ENCODE data around the gene MEFV.
A peak's percentile ranks its signal among the peaks of the same experiment; 100 is the strongest.

Gene MEFV

DNA sequence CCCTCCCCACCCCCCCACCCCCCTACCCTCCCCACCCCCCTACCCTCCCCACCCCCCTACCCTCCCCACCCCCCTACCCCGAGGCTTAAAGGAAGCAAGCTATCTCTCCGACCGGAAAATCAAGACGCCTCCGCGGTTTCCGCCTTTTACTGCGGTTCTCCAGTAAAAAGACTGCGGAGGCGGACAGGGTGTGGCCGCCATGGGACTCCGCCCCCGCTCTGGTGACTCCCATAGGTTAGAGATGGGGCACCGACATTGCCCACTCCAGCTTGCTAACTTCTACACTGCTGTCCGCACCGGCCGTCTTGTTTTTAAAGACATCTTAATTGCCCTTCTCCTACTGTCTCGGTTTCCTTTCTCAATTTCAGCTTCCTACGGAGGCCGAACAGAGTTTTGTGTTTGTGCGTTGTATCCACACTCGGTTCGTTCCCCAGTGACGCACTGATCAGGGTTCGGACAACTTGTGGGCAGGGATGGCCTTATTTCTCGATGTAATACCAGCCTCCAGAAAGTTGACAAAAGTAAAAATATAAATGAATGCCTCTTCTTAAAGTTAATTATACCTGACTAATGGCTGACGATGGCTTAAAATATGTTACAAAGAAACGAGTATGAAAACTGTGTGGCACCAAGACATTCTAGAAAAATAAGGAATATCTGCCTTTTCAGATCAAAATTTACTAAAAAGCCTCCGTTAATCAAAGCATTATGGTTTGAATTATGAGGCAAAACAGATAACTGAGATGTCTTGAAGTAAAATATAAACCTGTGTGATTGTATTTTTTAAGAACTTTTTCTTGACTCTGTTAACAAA lies 20.4 kb downstream of the MEFV start:
- H3K4me3 ChIP-seq (ENCODE audit: low read depth, low read length) = peak overlapping the region; percentile 8

DNA sequence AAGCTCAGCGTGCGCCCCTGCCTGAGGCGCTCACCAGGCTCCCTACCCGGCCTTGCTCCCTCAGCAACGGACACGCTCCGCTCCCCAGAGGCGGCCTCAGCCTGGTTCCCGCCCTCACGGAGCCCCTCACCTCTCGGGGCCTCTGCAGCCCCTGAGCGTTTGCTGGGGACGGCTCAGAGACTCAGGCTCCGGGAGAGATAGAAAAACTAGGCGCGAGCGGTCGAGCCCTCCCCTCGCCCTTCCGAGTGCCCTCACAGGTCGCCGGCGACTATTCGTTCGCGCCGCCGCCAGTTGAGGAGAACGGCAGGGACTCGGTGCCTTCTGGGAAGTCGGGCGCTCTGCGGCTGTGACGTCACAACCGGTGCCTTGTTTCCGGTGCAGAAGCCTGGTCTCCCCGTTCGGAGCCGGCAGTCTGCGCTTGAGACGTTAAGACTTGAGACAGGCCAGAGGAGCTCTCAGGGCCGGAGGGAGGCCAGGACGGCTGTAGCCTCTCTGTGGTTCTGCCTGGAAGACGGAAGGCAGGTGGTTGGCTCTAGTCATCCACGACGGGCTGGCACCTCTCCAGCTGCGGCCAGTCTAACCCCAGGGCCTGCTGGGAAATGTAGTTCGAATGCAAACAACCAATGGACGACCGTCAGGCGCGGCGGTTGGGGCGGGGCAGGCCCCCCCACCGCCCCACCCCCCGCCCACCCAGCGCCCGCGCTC lies 21.4 kb downstream of the MEFV start, which contains the start of gene ZNF200:
Gene ZNF200, minus strand, starts transcription at position 302 of the 705 bp plus-strand sequence. CDS start 1,403 bp downstream, outside the sequence.
- Histone ChIP-seq H3K36me3 (ENCODE audit: control insufficient read depth, insufficient read depth, low read length) (peaks cover 16% of the 10 kb centered on the region), H3K4me1 (ENCODE audit: control insufficient read depth, insufficient read depth, low read length) (peaks cover 2% of the 10 kb centered on the region), H3K9ac (ENCODE audit: low read depth, low read length) (peak within 1 kb of the TSS; percentile 87), H3K4me3 (ENCODE audit: low read depth, low read length) (peak within 1 kb of the TSS; percentile 96), H3K9me3 (ENCODE audit: control insufficient read depth, insufficient read depth, low read length) (no peaks in the 10 kb centered on the region), H3K27me3 (ENCODE audit: control insufficient read depth, insufficient read depth, low read length) (no peaks in the 10 kb centered on the region)

More for the DNA sequence above, 20.4 kb downstream of the MEFV start:
- Histone ChIP-seq H3K9ac (ENCODE audit: low read depth, low read length) (no peak overlapping the region), H3K9me3 (ENCODE audit: control insufficient read depth, insufficient read depth, low read length) (no peaks in the 10 kb centered on the region), H3K27me3 (ENCODE audit: control insufficient read depth, insufficient read depth, low read length) (no peaks in the 10 kb centered on the region), H3K36me3 (ENCODE audit: control insufficient read depth, insufficient read depth, low read length) (peaks cover 9% of the 10 kb centered on the region), H3K4me1 (ENCODE audit: control insufficient read depth, insufficient read depth, low read length) (peaks cover 2% of the 10 kb centered on the region)

DNA sequence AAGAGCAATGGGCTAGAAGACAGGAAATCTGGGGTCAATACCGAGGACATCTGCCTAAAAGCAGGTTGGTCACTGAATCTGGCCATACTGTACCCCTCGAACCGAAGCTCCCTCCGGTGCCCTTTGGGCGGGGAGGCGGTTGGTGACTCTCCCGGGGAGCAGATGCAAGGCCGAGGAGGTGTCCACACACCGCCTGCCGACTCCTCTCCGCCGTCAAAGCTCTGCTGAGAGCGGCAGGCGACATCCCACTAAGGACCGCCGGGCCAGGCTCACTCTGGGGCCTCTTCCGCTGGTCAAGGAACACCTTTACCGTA lies 21.9 kb downstream of the MEFV start:
- H3K9me3 ChIP-seq (ENCODE audit: control insufficient read depth, insufficient read depth, low read length) = no peaks in the 10 kb centered on the region
- H3K4me1 ChIP-seq (ENCODE audit: control insufficient read depth, insufficient read depth, low read length) = peaks cover 2% of the 10 kb centered on the region
- H3K9ac ChIP-seq (ENCODE audit: low read depth, low read length) = peak overlapping the region; percentile 87
- H3K4me3 ChIP-seq (ENCODE audit: low read depth, low read length) = peak overlapping the region; percentile 96
- H3K27me3 ChIP-seq (ENCODE audit: control insufficient read depth, insufficient read depth, low read length) = no peaks in the 10 kb centered on the region
- peaks cover 18% of the 10 kb centered on the region for H3K36me3 ChIP-seq (ENCODE audit: control insufficient read depth, insufficient read depth, low read length)

DNA sequence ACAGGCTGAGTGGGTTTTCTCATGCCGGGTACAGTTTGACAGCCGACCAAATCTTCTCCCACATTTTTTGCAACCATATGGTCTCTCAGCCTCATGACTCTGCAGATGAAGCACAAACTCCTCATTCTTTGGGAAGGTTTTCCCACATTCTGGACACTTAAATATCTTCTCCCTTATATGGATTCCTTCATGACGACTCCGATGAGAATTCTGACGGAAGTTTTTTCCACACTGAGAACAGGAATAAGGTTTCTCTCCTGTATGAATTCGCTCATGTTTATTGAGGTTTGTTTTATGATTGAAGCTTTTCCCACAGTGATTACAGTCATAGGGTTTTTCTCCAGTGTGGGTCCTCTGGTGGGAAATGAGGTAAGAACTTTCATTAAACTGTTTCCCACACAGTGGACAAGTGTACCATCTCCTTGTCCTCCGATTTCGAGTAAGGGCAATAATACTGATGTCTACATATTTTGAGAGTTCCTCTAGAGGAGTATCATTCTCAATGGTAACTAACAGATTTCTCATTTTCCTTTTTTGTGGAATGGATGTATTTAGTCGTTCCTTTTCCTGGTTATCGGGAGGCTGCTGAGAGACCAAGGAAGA lies 32.4 kb downstream of the MEFV start:
- Histone ChIP-seq H3K36me3 (ENCODE audit: control insufficient read depth, insufficient read depth, low read length) (peaks cover 19% of the 10 kb centered on the region), H3K27me3 (ENCODE audit: control insufficient read depth, insufficient read depth, low read length) (no peaks in the 10 kb centered on the region), H3K9me3 (ENCODE audit: control insufficient read depth, insufficient read depth, low read length) (peaks cover 17% of the 10 kb centered on the region), H3K4me3 (ENCODE audit: low read depth, low read length) (no peak overlapping the region), H3K4me1 (ENCODE audit: control insufficient read depth, insufficient read depth, low read length) (no peaks in the 10 kb centered on the region), H3K9ac (ENCODE audit: low read depth, low read length) (no peak overlapping the region)

DNA sequence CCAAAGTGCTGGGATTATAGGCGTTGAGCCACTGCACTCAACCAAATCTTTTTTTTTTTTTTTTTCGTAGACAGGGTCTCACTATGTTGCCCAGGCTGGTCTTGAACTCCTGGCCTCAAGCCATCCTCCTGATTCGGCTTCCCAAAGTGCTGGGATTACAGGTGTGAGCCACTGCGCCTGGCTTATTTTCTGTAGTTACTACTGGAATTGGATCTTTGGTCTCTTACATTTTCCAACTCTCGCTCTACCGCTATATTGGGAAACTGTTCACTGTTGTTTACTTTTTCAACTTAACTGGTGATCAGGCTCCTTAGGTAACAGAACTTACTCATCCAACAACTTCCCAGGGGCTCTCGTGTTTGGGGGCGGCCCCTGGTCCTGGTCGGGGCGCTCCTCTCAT lies 35.6 kb downstream of the MEFV start:
- Histone ChIP-seq H3K4me3 (ENCODE audit: low read depth, low read length) (no peak overlapping the region), H3K36me3 (ENCODE audit: control insufficient read depth, insufficient read depth, low read length) (peaks cover 11% of the 10 kb centered on the region), H3K4me1 (ENCODE audit: control insufficient read depth, insufficient read depth, low read length) (no peaks in the 10 kb centered on the region), H3K27me3 (ENCODE audit: control insufficient read depth, insufficient read depth, low read length) (no peaks in the 10 kb centered on the region), H3K9ac (ENCODE audit: low read depth, low read length) (no peak overlapping the region), H3K9me3 (ENCODE audit: control insufficient read depth, insufficient read depth, low read length) (peaks cover 17% of the 10 kb centered on the region)

DNA sequence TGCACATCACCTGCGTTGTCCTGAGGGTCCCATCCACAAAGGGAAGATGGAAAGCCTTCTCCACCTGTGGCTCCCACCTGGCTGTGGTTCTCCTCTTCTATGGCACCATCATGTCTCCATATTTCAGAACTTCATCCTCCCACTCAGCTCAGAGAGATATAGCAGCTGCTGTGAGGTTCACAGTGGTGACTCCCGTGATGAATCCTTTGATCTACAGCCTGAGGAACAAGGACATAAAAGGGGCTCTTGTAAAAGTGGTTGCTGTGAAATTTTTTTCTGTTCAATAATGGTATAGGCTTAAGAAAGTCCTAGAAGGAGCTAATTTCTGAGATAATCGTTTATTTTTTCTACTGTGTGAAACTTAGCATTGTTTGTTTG lies 40.2 kb downstream of the MEFV start:
- Histone ChIP-seq H3K4me1 (ENCODE audit: control insufficient read depth, insufficient read depth, low read length) (no peaks in the 10 kb centered on the region), H3K27me3 (ENCODE audit: control insufficient read depth, insufficient read depth, low read length) (no peaks in the 10 kb centered on the region), H3K9me3 (ENCODE audit: control insufficient read depth, insufficient read depth, low read length) (no peaks in the 10 kb centered on the region), H3K4me3 (ENCODE audit: low read depth, low read length) (no peak overlapping the region), H3K36me3 (ENCODE audit: control insufficient read depth, insufficient read depth, low read length) (no peaks in the 10 kb centered on the region), H3K9ac (ENCODE audit: low read depth, low read length) (no peak overlapping the region)

DNA sequence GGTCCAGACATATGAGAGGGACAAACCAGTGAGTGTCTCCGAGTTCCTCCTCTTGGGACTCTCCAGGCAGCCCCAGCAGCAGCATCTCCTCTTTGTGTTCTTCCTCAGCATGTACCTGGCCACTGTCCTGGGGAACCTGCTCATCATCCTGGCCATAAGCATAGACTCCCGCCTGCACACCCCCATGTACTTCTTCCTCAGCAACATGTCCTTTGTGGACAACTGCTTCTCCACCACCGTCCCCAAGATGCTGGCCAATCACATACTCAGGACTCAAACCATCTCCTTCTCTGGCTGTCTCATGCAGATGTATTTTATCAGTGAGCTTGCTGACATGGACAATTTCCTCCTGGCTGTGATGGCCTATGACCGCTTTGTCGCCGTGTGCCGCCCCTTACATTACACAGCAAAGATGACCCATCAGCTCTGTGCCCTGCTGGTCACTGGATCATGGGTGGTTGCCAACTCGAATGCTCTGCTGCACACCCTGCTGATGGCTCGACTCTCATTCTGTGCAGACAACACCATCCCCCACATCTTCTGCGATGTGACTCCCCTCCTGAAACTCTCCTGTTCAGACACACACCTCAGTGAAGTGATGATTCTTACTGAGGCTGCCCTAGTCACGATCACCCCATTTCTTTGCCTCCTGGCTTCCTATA lies 40.7 kb downstream of the MEFV start:
- Histone ChIP-seq H3K9ac (ENCODE audit: low read depth, low read length) (no peak overlapping the region), H3K4me3 (ENCODE audit: low read depth, low read length) (no peak overlapping the region), H3K36me3 (ENCODE audit: control insufficient read depth, insufficient read depth, low read length) (no peaks in the 10 kb centered on the region), H3K27me3 (ENCODE audit: control insufficient read depth, insufficient read depth, low read length) (no peaks in the 10 kb centered on the region), H3K9me3 (ENCODE audit: control insufficient read depth, insufficient read depth, low read length) (no peaks in the 10 kb centered on the region), H3K4me1 (ENCODE audit: control insufficient read depth, insufficient read depth, low read length) (no peaks in the 10 kb centered on the region)

DNA sequence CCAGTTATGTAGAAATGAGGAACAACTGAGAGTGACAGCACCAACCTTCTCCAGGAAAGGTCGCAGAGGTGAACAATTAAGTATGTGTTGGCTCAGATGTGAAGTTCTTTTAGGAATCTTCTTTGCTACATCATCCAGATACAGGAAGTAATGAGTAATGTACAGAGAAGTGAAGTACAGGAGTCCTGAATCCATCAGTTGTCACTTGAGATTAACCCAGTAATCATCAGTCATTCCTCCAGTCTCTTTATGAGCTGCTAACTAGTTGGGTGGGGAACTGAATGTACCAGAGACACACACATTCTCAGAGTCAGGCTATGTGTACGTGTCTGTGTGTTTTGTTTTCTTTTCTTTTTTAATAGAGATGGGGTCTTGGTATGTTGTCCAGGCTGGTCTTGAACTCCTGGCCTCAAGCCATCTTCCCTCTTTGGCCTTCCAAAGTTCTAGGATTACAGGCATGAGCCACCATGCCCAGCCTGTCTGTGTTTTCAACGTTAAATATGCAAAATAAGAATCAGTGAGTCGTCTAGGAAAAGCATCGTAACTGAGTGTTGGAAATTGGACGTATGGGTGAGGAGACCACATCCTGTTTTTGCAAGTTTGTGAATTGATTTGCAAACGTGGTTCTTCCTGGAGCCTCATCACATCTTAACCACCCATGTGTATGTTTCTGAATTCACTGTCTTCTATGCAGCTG lies 41.4 kb downstream of the MEFV start:
- no peaks in the 10 kb centered on the region for H3K36me3 ChIP-seq (ENCODE audit: control insufficient read depth, insufficient read depth, low read length)
- no peaks in the 10 kb centered on the region for H3K4me1 ChIP-seq (ENCODE audit: control insufficient read depth, insufficient read depth, low read length)

DNA sequence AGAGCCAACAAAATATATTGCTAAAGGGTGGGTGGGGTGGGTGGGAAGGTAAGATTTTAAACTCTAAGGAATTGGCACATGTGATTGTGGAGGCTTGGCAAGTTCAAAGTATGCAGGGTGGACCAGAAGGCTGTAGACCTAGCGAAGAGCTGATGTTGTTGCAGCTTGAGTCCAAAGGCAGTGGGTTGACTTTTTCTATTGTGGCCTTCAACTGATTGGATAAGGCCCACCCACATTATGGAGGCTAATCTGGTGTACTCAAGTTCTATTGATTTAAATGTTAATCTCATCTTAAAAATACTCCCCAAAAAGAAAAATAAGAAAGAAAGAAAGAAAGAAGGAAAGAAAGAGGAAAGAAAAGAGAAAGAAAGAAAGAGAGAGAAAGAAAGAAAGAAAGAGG lies 43.9 kb downstream of the MEFV start:
- Histone ChIP-seq H3K4me1 (ENCODE audit: control insufficient read depth, insufficient read depth, low read length) (no peaks in the 10 kb centered on the region), H3K36me3 (ENCODE audit: control insufficient read depth, insufficient read depth, low read length) (no peaks in the 10 kb centered on the region), H3K4me3 (ENCODE audit: low read depth, low read length) (no peak overlapping the region), H3K9ac (ENCODE audit: low read depth, low read length) (no peak overlapping the region), H3K9me3 (ENCODE audit: control insufficient read depth, insufficient read depth, low read length) (no peaks in the 10 kb centered on the region), H3K27me3 (ENCODE audit: control insufficient read depth, insufficient read depth, low read length) (no peaks in the 10 kb centered on the region)

More for the DNA sequence above, 41.4 kb downstream of the MEFV start:
- Histone ChIP-seq H3K9ac (ENCODE audit: low read depth, low read length) (no peak overlapping the region), H3K9me3 (ENCODE audit: control insufficient read depth, insufficient read depth, low read length) (no peaks in the 10 kb centered on the region), H3K27me3 (ENCODE audit: control insufficient read depth, insufficient read depth, low read length) (no peaks in the 10 kb centered on the region), H3K4me3 (ENCODE audit: low read depth, low read length) (no peak overlapping the region)

DNA sequence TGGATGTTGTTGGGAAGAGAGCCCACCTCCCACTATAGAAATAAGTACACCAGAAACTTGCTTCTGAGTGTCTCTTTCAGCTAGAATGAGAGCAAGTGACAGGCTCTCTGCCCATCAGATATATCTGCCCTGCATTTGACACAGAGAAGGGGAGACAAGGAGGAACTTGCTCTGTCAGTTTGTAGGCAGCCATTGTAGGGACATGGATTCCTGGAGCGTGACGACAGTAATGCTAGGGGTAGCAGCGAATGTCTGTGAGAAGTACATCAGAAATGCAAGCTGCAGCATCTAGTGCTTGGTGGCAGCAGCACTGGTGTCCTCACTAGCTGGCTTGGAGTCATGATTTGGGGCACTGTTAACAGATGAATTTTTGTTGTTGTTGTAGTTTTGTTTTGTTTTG lies 44.4 kb downstream of the MEFV start:
- Histone ChIP-seq H3K9me3 (ENCODE audit: control insufficient read depth, insufficient read depth, low read length) (no peaks in the 10 kb centered on the region), H3K4me1 (ENCODE audit: control insufficient read depth, insufficient read depth, low read length) (no peaks in the 10 kb centered on the region), H3K27me3 (ENCODE audit: control insufficient read depth, insufficient read depth, low read length) (no peaks in the 10 kb centered on the region), H3K9ac (ENCODE audit: low read depth, low read length) (no peak overlapping the region), H3K4me3 (ENCODE audit: low read depth, low read length) (no peak overlapping the region), H3K36me3 (ENCODE audit: control insufficient read depth, insufficient read depth, low read length) (no peaks in the 10 kb centered on the region)

All from iPS-15b (cell line).